GM19238 (cell line): ENCODE measurements around the gene JMJD6.
"Not testable (repeated sequence)": the region's sequence is repeated elsewhere in the genome, so short reads cannot be mapped to it uniquely, and the experiment has no call there.

ENCODE experiments used
- DNase-seq: peaks from one replicate; pipeline ENCODE4 v3.0.0; 2011; ENCODE audit warnings: low spot score; ENCODE audit not compliant: insufficient read length

JMJD6 gene

GRCh38 chr17:76716146-76716838 lies 10.1 kb downstream of the JMJD6 start:
- DNase-seq: no peak

GRCh38 chr17:76715496-76715830 lies 10.9 kb downstream of the JMJD6 start:
- no peak for DNase-seq

- DNase-seq: no peak
Observed at GRCh38 chr17:76714822-76715495, 11.4 kb downstream of the JMJD6 start.

- DNase-seq: no peak
Observed at GRCh38 chr17:76714336-76714735, 12.1 kb downstream of the JMJD6 start.

GRCh38 chr17:76713765-76714164 lies 12.6 kb downstream of the JMJD6 start:
- no peak for DNase-seq

GRCh38 chr17:76712321-76712720 lies 14.1 kb downstream of the JMJD6 start:
- not testable (repeated sequence) for DNase-seq

- peak; percentile 69 for DNase-seq
Observed at GRCh38 chr17:76710863-76711611, 15.4 kb downstream of the JMJD6 start, which contains the start of gene MXRA7. Gene MXRA7 (minus strand): TSS chr17:76710965. CDS start chr17:76710946, 19 bp downstream.

- DNase-seq: not testable (repeated sequence)
Observed at GRCh38 chr17:76709951-76710862, 16.2 kb downstream of the JMJD6 start.

- DNase-seq: no peak
Observed at GRCh38 chr17:76709077-76709950, 17.1 kb downstream of the JMJD6 start.

- DNase-seq: no peak
Observed at GRCh38 chr17:76707985-76708807, 18.2 kb downstream of the JMJD6 start.

GRCh38 chr17:76706817-76707216 lies 19.6 kb downstream of the JMJD6 start:
- no peak for DNase-seq

- no peak for DNase-seq
Observed at GRCh38 chr17:76704805-76705204, 21.6 kb downstream of the JMJD6 start.

GRCh38 chr17:76702941-76703637 lies 23.3 kb downstream of the JMJD6 start:
- DNase-seq: no peak

GRCh38 chr17:76702076-76702475 lies 24.3 kb downstream of the JMJD6 start:
- DNase-seq: no peak

- DNase-seq: no peak
Observed at GRCh38 chr17:76701471-76701967, 24.9 kb downstream of the JMJD6 start.

GRCh38 chr17:76700617-76701470 lies 25.6 kb downstream of the JMJD6 start:
- DNase-seq: no peak

GRCh38 chr17:76700270-76700616 lies 26.2 kb downstream of the JMJD6 start:
- DNase-seq: no peak
